H4 (cell line): ENCODE results near the gene RNF166. TPM values are rescaled to one million over a fixed set of nuclear protein-coding genes. Genes with fewer than 3 reads are reported as not detected.

Experiments used
- DNase-seq: peaks from one replicate; pipeline ENCODE4 v3.0.0-alpha.2; 2015; ENCODE audit warnings: low spot score
- total RNA-seq: library from RNA; depleted of rRNA; stranded (reverse); fragments of >200 nt; shearing (Covaris generic); gene quantifications from 2 replicates; pipeline ENCODE4 v1.2.3, GENCODE V29; 2014

Gene RNF166
- total RNA-seq, 1 experiment from 2014 or later: 16.0 TPM

DNA sequence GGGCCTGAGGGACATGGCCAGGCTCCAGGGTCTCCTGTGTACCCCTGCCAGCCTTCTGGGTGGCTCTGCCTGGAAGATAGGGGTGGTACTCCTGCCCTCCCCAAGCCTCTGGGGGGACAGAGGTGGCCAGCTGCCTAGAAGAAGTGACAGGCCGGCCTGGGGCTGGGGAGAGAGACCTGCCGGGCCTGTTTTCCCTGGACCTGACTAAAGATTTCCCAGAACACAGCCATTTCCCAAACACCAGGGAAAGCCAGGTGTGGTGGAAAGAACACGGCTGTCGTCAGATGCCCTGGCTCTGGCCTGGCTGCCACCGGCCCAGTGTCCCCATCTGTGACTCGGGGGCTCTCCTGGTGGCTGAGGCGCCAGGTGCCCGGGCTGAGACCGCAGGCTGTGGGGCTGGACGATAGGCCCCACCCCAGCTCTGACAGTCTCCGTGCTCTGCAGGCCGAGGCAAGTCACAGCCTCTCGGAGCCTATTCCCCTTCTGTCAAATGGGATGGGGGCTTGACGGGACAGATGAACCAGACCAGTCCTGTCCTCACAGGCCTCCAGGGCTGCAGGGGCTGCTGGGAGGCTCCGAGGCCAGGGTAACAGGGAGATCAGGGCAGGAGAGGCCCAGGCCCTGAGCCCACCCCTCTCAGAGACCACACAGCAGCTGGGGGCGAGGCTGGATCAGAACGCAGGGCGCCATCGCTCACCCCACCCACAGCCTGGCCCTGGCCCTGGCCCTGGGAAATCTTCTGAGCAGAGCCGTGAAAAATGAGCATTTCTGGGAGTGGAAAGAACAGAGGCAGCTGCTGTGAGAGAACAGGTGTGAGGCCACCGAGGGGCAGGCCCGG, 33.1 kb upstream of the RNF166 start:
- no peak for DNase-seq

DNA sequence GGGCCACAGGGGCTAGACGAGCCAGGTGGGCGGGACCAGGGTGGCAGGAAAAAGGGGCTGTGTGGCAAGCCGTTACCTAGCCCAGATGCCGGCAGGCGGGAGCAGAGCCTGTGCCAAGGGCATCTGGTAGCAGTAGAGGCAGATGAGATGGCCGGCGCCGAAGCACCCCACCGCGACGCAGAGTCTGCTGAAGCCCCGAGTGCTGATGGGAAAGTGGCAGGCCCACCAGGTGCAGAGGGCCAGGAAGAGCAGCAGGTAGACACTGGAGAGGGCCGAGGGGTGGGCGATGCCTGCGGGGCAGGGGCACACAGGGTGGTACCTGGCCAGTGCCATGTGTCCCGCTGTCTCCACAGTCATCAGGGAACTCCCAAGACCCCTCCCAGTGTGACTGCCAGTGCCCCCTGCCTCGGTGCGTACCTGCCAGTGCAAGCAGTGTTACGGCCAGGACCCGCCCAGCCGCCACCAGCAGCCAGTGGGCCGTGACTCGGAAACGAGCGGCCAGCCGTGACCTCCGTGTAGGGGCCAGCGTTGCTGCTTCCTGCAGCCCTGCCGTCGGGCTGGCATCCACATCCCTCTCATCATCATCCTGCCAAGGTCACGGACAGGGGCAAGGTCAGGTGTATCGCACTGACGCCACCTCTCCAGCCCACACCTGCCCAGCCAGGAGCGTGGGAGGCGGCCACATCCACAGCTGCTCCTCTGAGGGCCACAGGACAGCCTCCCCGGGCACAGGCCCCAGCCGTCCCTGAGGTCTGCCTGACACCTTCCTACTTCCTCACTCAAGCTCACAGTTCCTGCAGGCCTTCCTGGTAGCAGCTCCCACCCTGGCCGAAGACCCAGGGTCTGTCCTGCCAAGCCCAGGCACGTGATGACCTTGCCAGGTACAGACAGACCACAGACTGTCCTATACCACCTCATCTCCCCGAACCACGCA, 32.2 kb upstream of the RNF166 start:
- no peak for DNase-seq

DNA sequence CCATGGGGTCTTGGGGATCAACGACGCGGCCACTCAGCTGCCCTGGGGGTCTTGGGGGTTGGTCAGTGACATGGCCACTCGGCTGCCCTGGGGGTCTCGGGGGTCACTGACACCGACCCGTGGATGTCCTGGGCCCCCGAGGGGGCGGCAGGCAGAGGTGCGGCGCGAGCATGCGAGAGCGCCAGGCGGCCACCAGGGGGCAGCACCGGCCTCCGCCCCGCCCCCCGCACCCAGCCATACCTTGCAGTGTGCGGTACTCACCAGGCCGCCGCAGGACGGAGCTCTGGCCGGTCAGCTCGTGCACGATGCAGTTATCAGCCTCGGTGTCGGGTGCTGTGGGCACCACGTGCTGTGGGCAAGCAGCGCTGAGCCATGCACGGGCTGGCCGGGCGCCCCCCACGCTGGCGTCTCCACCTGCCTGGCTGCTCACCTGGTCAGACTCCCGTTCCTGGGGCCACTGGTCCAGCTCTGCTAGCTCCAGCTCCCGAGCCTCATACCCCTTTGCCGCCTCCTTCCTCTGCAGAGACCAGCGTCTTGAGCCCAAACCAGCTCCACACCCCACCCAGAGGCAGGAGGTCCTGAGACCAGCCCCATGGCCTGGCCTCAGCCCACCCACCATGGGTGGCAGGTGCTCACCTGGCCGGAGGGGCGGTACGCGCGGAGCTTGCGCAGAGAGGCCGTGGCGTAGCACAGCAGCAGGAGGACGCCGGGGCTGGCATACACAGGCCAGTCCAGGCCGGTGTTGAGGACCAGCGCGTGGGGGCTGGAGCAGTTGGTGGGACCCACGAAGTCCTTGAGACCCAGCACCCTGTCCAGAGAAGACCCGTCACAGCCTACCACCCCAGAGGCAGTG, 31.3 kb upstream of the RNF166 start:
- peak; percentile 87 for DNase-seq

DNA sequence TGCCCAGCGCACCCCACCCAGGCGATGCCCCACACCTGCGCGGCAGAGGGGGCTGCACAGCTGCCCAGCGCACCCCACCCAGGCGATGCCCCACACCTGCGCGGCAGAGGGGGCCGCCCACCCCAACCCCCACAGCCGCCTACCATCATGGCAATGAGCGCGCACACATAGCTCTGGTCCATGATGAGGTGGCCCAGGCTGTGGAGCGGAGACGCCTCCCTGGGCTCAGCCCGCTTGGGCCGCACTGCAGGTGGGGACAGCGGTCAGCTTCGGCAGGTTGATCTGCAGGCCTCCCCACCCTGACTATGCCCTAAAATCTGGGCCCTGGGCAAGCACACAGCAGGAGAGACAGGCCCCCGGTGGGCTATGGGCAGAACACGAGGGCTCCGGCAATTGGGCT, 30.3 kb upstream of the RNF166 start:
- no peak for DNase-seq

- no peak for DNase-seq
Measured at GRCh38 chr16:88736088-88736487, 29.9 kb upstream of the RNF166 start.

- DNase-seq: no peak
Measured at GRCh38 chr16:88735616-88736015, 29.4 kb upstream of the RNF166 start.

DNA sequence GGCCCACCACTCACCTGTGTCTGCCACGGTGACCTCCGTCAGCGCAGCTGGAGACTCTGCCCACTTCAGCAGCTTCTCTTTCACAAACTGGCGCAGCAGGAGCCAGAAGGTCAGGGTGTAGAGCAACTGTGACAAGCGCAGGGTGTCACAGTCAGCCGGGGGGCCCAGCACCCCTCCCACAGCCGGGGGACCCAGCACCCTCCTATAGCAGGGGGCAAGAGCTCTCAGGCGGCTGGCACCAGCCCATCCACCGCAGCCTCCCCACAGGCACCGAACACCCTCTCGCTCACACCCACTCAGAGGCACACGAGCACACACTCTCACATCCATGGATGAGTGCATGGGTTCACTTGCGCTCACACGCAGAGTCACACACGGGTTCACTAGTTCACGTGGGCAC, 28.9 kb upstream of the RNF166 start:
- DNase-seq: no peak

DNA sequence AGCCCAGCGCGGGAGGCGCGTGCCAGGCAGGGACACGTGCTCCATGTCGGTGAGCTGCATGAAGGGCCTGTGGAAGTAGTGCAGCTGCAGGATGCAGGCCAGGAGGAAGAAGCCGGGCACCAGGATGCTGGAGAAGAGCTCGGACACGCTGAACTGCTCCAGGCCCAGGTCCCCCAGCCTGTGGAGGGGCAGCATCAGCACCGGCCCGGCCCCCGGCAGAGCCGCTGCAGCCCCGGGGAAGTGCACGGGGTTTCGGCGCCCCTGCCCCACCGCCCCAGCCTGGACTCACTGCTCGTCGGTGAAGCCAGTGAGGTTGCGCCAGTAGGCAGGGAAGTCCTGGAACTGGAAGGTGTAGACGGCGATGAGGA, 28.1 kb upstream of the RNF166 start:
- DNase-seq: no peak

- no peak for DNase-seq
Measured at GRCh38 chr16:88733630-88734360, 27.6 kb upstream of the RNF166 start.

- DNase-seq: no peak
Measured at GRCh38 chr16:88732961-88733294, 26.7 kb upstream of the RNF166 start.

- DNase-seq: no peak
Measured at GRCh38 chr16:88732172-88732960, 26.2 kb upstream of the RNF166 start.

DNA sequence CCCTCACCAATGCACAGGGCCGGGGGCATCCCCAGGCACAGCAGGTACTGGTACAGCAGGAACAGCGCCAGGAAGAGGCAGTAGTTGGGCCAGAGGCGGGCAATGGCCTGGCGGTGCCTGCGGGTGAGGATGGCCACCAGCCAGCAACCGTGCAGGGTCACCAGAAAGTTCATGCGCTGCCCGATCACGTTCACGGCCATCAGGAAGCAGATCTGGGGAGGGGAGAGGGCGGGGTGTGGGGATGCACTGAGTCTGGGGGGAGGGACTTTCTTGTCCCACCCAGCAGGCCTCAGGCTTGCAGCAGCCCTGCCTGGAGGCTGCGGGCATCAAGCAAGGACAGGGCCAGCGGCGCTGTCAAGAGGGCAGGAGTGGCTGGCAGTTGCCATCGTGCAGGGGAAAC, 25.5 kb upstream of the RNF166 start:
- DNase-seq: peak; percentile 47

GRCh38 chr16:88730632-88731607, 24.7 kb upstream of the RNF166 start:
- DNase-seq: no peak

GRCh38 chr16:88727871-88728270, 21.7 kb upstream of the RNF166 start:
- no peak for DNase-seq

DNA sequence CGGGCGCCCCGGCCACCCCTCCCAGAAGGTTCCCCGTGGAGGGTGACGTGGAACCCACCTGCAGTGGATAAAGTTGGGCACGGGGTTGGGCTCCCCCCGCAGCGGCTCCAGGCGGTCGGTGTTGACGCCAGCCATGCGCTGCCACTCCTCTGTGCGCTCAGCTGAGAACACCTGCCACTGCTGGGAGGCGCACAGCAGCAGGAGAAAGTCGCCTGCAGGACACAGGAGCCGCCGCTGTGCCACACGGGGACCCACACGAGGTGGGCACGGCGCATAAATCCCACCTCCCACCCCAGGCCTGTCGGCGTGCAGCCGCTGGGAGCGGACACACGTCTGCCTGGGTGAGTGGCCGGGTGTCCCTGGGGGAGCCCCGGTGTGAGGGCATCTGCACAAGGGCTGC, 20.8 kb upstream of the RNF166 start:
- no peak for DNase-seq

GRCh38 chr16:88726408-88726749, 20.2 kb upstream of the RNF166 start:
- DNase-seq: no peak

DNA sequence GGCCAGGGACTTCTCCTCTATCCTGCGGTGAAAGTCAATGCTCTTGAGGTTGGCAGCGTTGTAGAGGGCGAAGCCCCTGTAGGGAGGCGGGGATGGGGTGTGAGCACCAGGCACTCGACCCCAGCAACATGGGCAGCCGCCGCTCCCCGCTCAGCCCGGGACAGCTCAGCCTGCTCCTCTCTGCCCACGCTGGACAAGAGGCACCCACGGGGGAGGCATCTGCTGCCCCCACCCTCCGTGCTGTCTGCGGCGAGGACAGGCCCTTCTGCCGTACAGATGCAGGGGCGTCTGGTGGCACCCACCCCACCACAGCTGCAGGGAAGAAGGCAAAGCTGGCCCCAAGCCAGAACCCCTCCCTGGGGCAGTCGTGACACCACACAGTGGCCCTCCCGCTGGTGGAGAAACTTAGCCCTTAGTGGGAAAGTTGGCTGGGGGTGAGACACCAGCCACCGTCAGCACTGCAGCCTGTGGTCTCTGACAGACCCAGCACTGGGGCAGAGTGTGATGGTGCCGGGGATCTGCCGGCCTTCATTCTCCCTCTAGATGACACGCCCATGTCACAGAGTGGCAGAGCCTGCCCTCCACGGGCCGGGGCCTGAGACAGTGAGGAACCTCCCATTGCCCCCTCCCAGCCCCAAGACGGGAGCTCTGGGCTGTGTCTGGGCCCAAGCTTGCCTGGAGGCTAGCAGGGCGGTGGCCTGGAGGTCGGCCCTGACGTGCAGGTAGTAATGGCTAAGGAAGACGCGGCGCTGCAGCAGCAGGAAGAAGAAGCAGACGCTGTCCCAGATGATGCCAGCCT, 19.6 kb upstream of the RNF166 start:
- DNase-seq: no peak

DNA sequence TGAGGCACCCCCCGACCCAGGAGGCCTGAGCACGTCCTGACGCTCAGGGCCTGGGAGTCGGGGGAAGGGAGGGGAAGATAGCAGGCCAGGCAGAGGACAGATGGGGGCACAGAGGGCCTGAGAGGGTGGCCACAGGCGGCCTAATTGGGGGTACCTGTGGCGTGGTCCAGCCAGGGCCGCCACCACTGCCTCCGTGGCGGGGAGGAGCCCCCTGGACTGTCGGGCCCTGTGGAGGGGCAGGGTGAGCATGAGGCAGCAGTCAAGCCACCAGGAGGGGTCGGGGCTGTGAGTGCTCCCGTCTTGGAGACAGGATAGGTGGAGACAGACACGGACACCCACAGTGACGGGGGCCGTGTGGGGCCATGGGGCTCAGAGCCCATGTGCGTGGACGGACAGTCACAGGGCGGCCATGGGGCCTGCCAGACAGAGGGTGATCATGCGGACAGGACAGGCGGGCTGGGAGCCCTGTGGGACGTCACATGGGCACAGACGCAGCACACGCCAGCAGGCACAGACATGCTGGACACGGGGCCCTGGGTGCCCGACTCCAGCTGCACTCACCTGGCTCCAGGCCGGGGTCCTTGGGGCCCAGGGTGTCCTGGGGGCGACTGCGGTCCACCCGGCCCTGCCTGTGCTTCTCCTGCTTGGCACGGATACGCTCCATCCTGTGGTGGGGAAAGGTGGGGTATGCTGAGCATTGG, 18.8 kb upstream of the RNF166 start:
- DNase-seq: no peak
